HG02798 (cell line): ENCODE data around the gene CD320.
"Not testable (repeated sequence)": the region's sequence is repeated elsewhere in the genome, so short reads cannot be mapped to it uniquely, and the experiment has no call there.

ENCODE experiments used
- ATAC-seq: cut with Tn5 transposase; IDR thresholded peaks from one replicate; pipeline ENCODE4 v1.9.1; 2021; ENCODE audit warnings: mild to moderate bottlenecking; ENCODE audit not compliant: unreplicated experiment, poor library complexity

The CD320 gene

DNA sequence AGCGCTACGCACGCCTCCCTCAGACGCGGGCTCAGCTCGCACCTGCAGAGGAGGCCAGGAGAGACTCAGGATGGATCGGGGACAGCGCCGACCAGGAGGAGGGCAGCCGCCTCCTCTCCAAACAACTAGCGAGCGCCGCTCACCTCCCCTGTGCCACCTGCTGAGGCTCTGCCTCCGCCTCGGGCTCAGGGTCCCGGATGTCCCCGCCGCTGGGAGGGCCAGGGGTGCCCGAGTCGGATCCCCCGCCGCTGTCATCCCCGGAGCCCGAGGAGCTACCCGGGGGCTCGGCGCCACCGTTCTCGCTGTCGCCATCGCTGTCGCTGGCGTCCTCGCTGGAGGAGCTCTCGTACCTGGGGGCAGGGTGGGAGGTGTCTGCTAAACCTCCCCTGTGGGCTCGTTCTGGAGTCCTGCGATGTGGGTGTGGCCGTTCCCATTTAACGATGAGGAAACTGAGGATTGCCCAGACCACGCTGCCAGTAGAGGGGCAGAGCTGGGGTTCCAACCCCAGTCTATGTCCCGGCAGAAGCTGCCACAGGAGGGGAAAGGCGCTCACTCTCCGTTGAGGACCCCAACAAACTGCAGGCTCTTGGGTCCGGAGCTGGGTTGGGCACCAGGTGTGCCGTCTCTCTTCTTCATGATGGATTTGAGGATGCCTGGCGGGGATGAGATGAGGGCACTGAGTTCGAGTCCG lies 25.8 kb upstream of the CD320 start:
- ATAC-seq = no peak

DNA sequence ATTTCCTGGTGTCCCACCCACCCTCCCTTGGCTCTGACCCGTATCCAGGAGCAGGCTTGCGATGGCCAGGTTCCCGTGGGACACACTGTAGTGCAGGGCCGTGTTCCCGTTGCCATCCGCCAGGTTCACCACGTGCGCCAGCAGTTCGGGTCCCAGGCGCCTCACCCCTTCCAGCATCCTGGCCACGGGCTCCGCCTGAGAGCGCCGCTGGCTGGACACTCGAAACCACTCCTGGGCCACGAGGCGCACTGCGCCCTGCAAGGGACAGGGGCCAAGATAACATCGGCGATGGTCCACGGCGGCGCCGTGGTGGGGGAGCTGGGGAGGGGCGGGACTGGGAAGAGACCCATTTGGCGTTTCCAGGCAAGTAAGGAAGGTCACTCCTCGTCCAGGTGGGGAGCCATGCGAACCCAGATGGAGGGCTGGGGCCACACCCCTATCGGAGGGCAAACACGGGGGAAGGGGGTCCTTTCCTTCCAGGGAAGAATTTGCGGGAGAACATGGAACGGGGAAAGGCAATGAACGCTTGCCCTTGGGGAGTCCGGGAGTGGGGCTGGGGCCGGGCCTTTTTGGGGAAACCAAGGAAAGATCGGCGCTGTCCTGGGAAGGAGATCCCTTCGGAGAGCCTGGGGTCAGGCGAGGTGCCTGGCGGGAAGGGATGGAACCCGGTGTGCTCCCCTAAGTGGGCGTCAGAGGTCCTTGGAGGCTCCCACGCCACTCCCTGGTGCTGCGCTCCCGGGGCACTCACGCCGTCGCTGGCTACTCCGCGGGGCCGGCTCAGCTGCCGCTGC lies 25.0 kb upstream of the CD320 start:
- ATAC-seq = no peak

DNA sequence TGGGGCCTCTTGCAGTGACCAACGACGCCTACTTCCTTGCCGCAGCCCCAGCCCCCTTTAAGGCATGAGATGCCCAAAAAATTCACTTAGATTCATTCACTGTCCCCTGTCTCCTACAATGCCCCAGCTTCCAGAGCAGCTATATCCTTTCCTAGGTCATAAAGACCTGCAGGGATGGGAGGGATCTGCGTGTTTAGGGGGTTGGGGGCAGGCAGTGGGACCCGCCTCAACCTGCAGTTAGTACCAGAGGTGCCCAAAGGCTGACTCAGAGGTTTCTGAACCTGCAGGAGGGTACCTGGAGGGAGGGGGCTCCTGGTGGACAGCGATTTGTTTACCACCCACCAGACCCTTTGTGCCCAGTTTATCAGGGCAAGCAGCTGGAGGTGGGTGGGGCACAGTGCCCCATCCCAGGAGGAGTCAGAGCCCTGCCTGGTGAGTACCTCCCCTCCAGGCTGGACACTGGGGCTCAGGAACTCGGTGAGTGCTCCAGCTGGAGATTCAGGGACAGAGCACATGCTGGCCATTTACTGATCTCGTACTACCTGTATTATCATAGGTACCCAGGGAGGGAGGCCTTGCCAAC lies 23.2 kb upstream of the CD320 start:
- no peak for ATAC-seq

DNA sequence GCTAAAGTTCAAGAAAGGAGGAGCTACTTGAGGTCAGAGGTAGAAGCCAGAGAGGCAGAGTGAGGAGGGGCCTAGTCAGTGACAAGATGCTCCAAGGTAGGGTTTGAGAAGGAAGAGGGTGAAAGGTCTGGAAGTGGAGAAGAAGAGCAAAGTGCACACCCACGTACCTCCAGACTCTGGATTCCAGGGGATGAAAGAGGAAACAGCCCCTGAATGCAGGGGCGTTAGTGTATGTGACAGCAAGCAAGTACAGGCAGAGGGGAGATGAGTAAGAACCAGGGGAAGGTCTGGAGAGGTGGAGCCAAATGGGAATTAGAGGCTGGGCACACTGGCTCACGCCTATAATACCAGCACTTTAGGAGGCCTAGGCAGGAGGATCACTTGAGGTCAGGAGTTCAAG lies 21.8 kb upstream of the CD320 start:
- no peak for ATAC-seq

DNA sequence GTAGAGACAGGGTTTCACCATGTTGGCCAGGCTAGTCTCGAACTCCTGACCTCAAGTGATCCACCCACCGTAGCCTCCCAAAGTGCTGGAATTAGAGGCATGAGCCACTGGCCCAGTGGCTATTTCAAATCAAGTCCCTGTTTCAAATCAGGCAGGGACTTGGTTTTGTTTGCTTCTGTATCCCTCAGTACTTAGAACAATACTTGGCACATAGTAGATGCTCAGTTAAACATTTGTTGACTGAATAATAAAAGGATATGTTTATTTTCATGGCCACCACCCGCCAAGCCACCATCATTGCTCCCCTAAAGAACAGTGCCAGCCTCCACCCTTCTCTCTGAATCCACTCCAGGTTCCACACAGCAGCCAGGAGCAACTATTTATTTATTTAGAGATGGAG lies 17.3 kb upstream of the CD320 start:
- ATAC-seq = no peak

DNA sequence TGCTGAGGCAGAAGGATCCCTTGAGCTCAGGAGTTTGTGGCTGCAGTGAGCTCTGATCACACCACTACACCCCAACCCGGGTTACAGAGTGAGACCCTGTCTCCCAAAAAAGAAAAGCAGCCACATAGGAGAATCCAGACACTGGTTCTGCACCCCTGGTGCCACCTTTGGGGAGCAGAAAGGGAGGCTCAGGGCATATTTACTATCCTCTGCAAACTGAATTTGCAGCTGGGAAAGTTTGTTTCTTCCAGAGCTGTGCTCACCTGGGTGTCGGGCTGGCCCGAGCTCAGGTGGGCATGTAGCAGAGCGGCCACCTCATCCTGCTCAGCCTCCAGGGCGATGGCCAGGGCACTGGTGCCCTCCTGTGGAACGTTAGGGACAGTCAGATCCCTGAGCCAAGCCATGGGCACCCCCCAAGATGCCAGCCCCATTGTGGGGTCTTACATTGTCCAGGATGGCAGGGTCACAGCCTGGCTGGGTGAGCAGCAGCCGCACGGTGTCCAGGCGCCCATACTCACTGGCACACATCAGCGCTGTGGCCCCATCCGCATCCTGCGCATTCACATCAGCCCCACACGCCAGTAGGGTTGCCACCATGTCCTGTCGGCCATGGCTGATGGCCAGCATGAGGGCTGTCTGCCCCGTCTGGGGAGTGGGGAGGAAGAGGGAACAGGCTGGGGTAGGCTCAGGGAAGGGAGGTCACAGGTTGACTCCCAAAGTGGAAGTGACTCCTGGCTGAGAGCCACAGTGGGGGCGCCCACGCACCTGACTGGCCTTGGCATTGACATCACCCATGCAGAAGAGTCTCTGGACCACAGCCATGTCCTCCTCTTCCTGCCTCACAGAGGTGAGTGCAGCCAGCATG lies 16.3 kb upstream of the CD320 start:
- ATAC-seq = no peak

DNA sequence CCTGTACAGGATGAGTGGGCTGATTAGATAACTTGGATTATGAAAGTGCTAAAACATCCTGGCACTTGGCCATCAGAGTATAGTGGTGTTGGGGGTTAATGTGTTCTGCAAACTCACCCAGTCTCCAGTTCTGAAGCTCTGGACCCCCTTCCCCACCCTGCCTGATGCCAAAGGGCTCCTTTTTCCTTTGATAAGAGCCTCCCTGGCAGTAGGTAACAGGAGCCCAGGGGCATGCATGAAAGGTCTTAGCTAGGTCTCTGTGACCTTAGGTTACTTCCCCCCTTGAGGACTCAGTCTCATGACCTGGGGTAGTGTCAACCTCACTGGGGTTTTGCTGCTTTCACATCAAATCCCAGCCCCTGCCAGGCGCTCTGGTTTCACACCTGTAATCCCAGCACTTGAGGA lies 15.6 kb upstream of the CD320 start:
- ATAC-seq = no peak

DNA sequence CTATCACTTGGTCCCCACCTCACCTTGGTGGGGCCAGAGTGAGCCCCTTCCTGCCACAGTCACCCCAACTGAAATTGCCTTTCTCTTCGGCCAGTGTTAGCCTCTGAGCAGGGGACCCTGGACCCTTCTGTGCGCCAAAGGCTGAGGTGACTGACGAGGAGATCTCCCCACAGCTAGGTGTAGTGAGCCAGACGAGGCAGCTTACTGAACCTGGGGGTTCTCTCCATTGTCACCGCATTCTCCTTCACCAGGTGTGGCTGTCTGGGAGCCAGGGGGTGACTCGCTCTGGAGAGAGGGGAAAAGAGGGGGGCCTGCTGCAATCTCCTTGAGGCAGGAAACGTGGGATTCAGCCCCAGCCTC lies 14.5 kb upstream of the CD320 start:
- no peak for ATAC-seq

DNA sequence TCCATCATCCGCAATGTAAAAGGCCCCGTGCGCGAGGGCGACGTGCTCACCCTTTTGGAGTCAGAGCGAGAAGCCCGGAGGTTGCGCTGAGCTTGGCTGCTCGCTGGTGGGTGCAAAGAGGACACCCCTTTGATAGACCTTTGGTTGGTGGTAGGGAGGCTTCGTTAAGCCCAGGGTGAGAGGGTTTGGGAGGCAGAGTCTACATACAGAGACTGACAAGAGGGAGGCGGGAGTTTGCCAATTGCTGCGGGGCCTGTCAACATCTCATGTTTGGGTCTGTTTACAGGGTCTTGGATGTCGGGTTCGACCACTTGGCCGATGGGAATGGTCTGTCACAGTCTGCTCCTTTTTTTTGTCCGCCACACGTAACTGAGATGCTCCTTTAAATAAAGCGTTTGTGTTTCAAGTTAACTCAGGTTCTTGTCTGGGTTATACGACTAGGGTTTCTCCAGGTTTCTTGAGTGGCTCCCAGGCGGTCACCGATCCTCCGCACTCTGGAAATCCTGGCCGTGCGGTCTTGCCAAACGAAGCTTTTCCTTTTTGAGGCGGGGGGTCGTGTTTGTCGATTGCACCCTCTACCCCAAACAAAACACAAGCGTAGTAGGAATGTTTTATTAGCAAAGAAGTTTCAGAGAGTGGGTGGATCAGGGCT lies 14.0 kb upstream of the CD320 start:
- ATAC-seq = no peak

DNA sequence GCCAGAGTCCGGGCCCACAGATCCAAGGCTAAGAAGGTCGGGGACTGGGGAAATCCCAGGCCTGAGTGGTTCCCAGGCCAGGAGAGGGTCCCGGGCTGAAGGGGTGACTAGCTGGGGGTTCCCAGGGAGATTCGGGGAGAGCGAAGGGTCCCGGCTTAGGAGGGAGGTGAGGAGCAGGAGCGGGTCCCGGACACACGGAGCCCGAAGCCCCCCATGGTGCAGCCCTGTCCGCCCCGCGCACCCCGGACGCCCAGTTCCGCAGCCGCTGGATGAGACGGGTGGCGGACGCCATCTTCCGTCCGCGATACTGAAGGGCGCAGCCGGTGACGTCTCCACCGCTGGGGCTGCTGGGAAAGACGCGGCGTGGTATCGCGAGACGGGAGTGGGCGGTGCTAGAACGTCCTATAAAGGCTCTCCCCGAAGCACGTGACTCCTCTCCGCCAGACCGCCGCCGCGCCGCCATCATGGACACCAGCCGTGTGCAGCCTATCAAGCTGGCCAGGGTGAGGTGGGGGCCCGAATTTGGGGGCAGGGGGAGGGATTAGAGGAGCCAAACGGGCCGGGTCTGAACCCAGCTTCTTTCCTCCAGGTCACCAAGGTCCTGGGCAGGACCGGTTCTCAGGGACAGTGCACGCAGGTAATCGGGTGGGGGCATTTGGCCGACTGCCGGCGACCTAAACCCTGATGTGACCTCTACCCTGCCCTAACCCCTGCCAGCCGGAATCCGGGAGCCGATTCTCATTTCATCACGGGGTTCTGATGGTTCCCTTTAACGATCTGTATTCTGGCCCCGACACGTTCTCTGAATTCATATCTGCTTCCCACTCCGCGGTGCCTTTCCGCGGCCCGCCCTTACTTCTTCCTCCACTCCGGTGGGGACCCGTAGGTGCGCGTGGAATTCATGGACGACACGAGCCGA lies 13.2 kb upstream of the CD320 start, which contains the start of the genes NDUFA7 and RPS28:
Gene NDUFA7, minus strand, starts transcription at position 309 of the 919 bp plus-strand sequence. Its CDS starts 17 bp downstream, at position 292.
Gene RPS28, plus strand, starts transcription at position 430 of the 919 bp plus-strand sequence. Its CDS starts 35 bp downstream, at position 465.
- ATAC-seq = peak; percentile 94

DNA sequence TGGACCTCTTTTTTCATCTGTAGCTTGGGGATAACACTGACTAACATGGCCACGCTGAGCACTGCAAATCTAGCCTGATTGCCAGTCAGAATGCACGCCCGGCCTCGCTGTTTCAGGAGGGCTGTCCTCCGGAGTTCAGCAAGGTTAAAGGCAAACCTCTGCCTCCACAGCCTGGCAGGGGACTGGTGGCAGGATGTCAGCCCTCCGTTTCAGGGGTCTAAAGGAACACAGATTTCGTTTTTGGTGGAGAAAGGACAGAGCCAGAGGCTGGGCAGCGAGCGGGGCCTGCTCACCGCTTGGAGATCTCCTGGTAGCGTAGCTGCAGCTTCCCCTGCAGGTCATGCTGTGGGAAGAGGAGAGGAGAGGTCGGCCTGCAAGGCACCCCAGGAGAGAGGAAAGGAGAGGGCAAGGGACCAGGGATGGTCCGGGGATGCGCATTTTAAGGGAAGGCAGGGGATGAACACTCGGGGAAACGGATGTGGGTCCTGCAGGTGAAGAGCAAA lies 12.5 kb upstream of the CD320 start:
- ATAC-seq = peak; percentile 4

DNA sequence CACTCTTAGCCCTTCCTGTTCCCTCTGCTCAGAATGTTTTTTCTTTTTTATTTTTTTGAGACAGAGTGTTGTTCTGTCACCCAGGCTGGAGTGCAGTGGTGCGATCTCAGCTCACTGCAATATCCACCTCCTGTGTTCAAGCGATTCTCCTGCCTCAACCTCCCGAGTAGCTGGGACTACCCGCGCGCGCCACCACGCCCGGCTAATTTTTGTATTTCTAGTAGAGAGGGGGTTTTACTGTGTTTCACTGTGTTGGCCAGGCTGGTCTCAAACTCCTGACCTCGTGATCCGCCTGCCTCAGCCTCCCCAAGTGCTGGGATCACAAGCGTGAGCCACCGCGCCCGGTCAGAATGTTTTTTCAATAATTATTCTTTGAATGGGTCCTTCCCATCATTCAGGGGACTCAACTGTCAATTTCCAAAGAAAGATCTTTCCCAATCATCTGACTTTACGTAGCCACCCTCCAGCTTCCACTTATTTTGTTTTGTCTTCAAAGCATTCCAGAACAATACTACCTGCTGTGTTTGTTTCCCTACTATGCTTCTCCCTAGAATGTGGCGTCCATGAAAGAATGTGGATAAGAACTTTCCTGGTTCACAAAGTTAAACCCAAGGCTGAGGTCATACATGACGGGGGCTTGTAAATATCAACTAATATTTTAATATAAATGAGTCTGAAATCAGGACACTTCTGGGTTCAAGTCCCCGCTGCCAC lies 11.8 kb upstream of the CD320 start:
- no peak for ATAC-seq

DNA sequence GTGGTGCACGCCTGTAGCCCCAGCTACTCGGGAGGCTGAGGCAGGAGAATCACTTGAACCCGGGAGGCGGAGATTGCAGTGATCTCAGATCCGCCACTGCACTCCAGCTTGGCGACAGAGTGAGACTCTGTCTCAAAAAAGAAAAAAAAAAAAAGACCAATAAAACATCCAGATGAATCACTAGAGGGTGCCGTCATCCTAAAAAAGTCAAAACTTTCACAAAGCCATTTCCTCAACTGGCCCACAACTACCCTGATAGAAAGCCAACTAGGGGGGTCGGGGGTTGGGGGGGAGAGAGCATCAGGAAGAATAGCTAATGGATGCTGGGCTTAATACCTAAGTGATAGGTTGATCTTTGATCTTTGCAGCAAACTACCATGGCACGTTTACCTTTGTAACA lies 10.7 kb upstream of the CD320 start:
- not testable (repeated sequence) for ATAC-seq

DNA sequence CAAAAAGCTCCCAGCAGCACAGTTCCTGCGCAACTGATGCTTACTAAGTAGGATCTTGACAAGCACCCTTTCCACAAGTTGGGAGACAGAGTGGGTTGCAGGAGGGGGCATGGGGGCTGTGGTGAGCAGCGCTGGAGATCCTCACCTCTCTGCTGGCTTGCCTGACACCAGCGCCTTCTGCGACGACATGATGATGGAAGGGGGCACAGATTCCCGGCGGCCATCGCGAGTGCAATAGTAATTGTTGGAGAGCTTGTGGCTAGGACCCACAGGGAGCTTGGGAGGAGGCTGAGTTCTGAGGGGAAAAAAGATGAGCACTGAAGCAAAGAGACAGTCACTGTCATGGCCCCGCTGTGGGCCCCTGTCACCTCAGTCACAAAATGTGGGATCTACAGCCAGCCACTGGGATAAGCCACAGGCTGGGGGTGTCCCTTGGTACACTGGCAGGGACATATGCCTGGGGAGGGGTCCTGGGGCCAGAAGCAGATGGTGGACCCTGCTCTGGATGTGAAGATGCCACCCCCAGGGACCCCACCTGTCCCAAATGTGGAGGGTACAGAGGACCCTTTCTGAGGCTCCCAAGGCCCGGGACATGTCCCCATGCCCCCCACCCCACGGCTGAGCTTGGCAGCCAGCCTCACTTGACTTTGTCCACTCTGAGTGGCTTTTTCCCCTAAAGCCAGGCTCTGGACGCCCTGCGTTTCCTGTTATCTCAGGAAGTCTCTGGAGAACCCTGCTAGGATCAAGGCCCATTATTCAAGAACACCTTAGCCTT lies 8.4 kb upstream of the CD320 start:
- no peak for ATAC-seq

DNA sequence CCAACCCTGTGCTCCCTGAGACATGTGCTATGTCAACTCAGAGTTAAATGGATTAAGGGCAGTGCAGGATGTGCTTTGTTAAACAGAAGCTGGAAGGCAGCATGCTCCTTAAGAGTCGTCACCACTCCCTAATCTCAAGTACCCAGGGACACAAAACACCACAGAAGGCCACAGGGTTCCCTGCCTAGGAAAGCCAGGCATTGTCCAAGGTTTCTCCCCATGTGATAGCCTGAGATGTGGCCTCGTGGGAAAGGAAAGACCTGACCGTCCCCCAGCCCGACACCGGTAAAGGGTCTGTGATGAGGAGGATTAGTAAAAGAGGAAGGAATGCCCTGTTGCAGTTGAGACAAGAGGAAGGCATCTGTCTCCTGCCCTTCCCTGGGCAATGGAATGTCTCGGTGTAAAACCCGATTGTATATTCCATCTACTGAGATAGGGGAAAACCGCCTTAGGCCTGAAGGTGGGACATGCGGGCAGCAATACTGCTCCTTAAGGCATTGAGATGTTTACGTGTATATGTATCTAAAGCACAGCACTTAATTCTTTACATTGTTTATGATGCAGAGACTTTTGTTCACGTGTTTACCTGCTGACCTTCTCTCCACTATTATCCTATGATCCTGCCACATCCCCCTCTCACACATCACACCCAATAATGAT lies 7.0 kb upstream of the CD320 start:
- ATAC-seq = not testable (repeated sequence)

DNA sequence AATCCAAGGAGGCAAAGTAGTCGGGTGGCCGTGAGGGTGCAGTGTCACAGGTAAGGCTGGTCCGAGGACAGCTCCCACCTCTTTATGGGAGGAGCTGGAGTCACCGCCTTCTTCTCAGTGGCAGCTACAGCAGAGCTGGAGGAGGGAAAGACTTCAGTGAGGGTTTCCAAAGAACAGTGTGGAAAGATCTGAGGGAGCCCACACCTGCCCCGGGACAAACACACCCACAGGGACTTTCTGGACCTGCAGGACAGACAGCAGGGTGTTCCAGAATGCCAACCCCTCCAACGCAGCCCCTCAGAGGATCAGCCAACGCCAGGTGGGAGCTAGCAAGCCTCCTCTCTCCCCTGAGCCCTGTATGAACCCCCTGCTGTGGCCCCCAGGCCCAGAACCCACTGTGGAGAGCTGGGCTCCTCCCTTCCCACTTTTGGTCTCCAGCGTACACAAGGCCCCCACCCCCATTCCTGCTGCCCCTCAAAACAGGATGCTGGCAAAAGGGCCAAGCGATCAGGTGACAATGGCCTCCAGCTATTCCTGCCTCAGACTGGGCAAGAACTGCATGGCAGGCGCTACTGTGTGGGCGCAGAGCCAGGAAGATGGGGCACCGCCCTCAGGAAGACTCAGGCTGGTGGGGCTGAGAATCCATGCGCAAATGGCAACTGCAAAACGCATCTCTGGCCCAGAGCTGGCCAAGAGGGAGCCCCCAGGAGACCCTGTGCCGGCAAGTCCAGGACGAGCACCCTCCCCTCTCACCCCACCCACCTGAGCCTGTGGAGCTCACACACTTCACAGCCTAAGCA lies 3.5 kb upstream of the CD320 start:
- no peak for ATAC-seq
